SK-N-SH (cell line): ENCODE data around the gene FAM131C. TPM values are rescaled to one million over a fixed set of nuclear protein-coding genes. Genes with fewer than 3 reads are reported as not detected.

ENCODE experiments used
- CTCF ChIA-PET: fragments of 300-600, 350-600 bp; formaldehyde crosslinking; extraction: SDS; loops from one replicate; lab custom pipeline; 2021; lab: Yijun Ruan, JAX
- POLR2A ChIA-PET: fragments of 350-600 bp; sonication (Branson Sonifier 250); formaldehyde crosslinking; extraction: SDS; loops from one replicate; lab custom pipeline; 2020; ENCODE audit warnings: antibody characterized with exemption, inconsistent platforms; lab: Yijun Ruan, JAX
- DNase-seq: peaks from one replicate; pipeline ENCODE4 v3.0.0; 2012
- H2AFZ ChIP-seq: fragments of 200-600 bp; sonication (generic); 2 replicates; pipeline ENCODE4 v1.8.1; 2016; ENCODE audit warnings: antibody characterized with exemption, mild to moderate bottlenecking, low read depth
- H3F3A ChIP-seq: fragments of 200-600 bp; sonication (generic); replicated peaks from 2 replicates; pipeline ENCODE3; 2016; ENCODE audit warnings: antibody characterized with exemption, mild to moderate bottlenecking; ENCODE audit not compliant: insufficient read depth
- H3K27ac ChIP-seq, 2 experiments: fragments of 200-500 bp in 1 of 2; fragments of 200-600 bp in 1 of 2; sonication (Bioruptor generic) in 1 of 2; sonication (generic), shearing (Covaris generic) in 1 of 2; 2 replicates each; pipeline versions ENCODE4 v1.5.1 to v1.6.1; 2014 to 2016; ENCODE audit warnings: low read depth in 2 of 2, inconsistent platforms in 1 of 2, low read length in 1 of 2, mild to moderate bottlenecking in 1 of 2, mixed read lengths in 1 of 2
- H3K27me3 ChIP-seq: fragments of 200-600 bp; sonication (generic), shearing (Covaris generic); 2 replicates; pipeline ENCODE4 v1.6.1; 2016; ENCODE audit warnings: mixed run types; ENCODE audit not compliant: insufficient read depth
- H3K36me3 ChIP-seq, 2 experiments: fragments of 200-500 bp in 1 of 2; fragments of 200-600 bp in 1 of 2; sonication (Bioruptor generic) in 1 of 2; sonication (generic) in 1 of 2; replicated peaks in 1 of 2; 2 replicates each; pipeline versions ENCODE3 to v1.5.1; 2014 to 2016; ENCODE audit warnings: low read length in 1 of 2, mild to moderate bottlenecking in 1 of 2; ENCODE audit not compliant: insufficient read depth in 2 of 2, control insufficient read depth in 1 of 2
- H3K4me1 ChIP-seq, 2 experiments: fragments of 200-500 bp in 1 of 2; fragments of 200-600 bp in 1 of 2; sonication (Bioruptor generic) in 1 of 2; sonication (generic), shearing (Covaris generic) in 1 of 2; 2 replicates each; pipeline versions ENCODE4 v1.5.1 to v1.6.1; 2014 to 2016; ENCODE audit warnings: low read depth in 1 of 2, low read length in 1 of 2, mixed run types in 1 of 2; ENCODE audit not compliant: insufficient read depth in 2 of 2, control insufficient read depth in 1 of 2
- H3K4me2 ChIP-seq: fragments of 200-600 bp; sonication (generic), shearing (Covaris generic); 2 replicates; pipeline ENCODE4 v1.6.1; 2017; ENCODE audit warnings: mixed run types
- H3K4me3 ChIP-seq, 2 experiments: fragments of 200-500 bp in 1 of 2; fragments of 200-600 bp in 1 of 2; sonication (Bioruptor generic) in 1 of 2; sonication (generic), shearing (Covaris generic) in 1 of 2; 2 replicates each; pipeline versions ENCODE4 v1.5.1 to v1.8.1; 2014 to 2016; ENCODE audit warnings: low read depth in 2 of 2, inconsistent platforms in 1 of 2, low read length in 1 of 2, mild to moderate bottlenecking in 1 of 2, mixed read lengths in 1 of 2, moderate library complexity in 1 of 2
- H3K79me2 ChIP-seq: fragments of 200-600 bp; sonication (generic); 2 replicates; pipeline ENCODE4 v1.8.1; 2017; ENCODE audit warnings: mild to moderate bottlenecking; ENCODE audit not compliant: insufficient read depth
- H3K9ac ChIP-seq: fragments of 200-600 bp; sonication (generic); 2 replicates; pipeline ENCODE4 v1.6.1; 2017; ENCODE audit warnings: mixed run types
- H3K9me2 ChIP-seq: fragments of 200-600 bp; sonication (generic); 2 replicates; pipeline ENCODE4 v1.6.1; 2017; ENCODE audit warnings: mixed run types
- H3K9me3 ChIP-seq: fragments of 200-600 bp; sonication (generic); 2 replicates; pipeline ENCODE4 v1.6.1; 2017; ENCODE audit warnings: mixed run types, mild to moderate bottlenecking, moderate library complexity
- H4K20me1 ChIP-seq: fragments of 200-600 bp; sonication (generic); 2 replicates; pipeline ENCODE4 v1.6.1; 2017; ENCODE audit warnings: mild to moderate bottlenecking, mixed run types; ENCODE audit not compliant: insufficient read depth
- CHD2 ChIP-seq: fragments of 150-350 bp; IDR thresholded peaks from 2 replicates; pipeline ENCODE4 v1.6.1; 2018; ENCODE audit warnings: low read length; ENCODE audit not compliant: partially characterized antibody
- ELF1 ChIP-seq: IDR thresholded peaks from 2 replicates; pipeline ENCODE4 v1.4.0; 2012
- EP300 ChIP-seq, 2 experiments: IDR thresholded peaks; 2 replicates each; pipeline versions ENCODE4 v1.4.0 to v1.6.1; 2012; ENCODE audit warnings: borderline replicate concordance in 1 of 2, low read depth in 1 of 2, low read length in 1 of 2
- EZH2phosphoT487 ChIP-seq: fragments of 200-600 bp; sonication (generic); IDR thresholded peaks from 2 replicates; pipeline ENCODE4 v1.6.1; 2017; ENCODE audit warnings: low read depth, mixed run types, mild to moderate bottlenecking, antibody characterized with exemption, moderate library complexity, borderline replicate concordance
- FOSL2 ChIP-seq: IDR thresholded peaks from 2 replicates; pipeline ENCODE4 v1.4.0; 2012; ENCODE audit warnings: low read depth, mild to moderate bottlenecking, moderate library complexity, borderline replicate concordance
- FOXJ3 ChIP-seq: sonication (generic); formaldehyde crosslinking; IDR thresholded peaks from 2 replicates; pipeline ENCODE4 v1.5.1; 2020; ENCODE audit warnings: mild to moderate bottlenecking, missing genetic modification reagents
- FOXM1 ChIP-seq: IDR thresholded peaks from 2 replicates; pipeline ENCODE4 v1.4.0; 2012; ENCODE audit warnings: low read depth, mild to moderate bottlenecking
- IRF3 ChIP-seq: fragments of 150-350 bp; IDR thresholded peaks from 2 replicates; pipeline ENCODE4 v1.6.1; 2016; ENCODE audit warnings: mild to moderate bottlenecking, low read depth, low read length
- NRF1 ChIP-seq: IDR thresholded peaks from 2 replicates; pipeline ENCODE4 v1.6.1; 2012; ENCODE audit warnings: low read depth, mild to moderate bottlenecking, low read length
- PBX3 ChIP-seq: IDR thresholded peaks from 2 replicates; pipeline ENCODE4; 2012
- POLR2AphosphoS5 ChIP-seq: IDR thresholded peaks from 2 replicates; pipeline ENCODE4 v1.6.1; 2012; ENCODE audit warnings: low read depth, low read length
- RAD21 ChIP-seq: IDR thresholded peaks from 2 replicates; pipeline ENCODE4 v1.6.1; 2012; ENCODE audit warnings: mild to moderate bottlenecking, low read length
- RCOR1 ChIP-seq: fragments of 150-350 bp; IDR thresholded peaks from 2 replicates; pipeline ENCODE4 v1.6.1; 2017; ENCODE audit warnings: antibody characterized with exemption, low read length
- RXRA ChIP-seq: IDR thresholded peaks from 2 replicates; pipeline ENCODE4 v1.4.0; 2012; ENCODE audit warnings: low read depth, mild to moderate bottlenecking, borderline replicate concordance
- SIN3A ChIP-seq: IDR thresholded peaks from 2 replicates; pipeline ENCODE4 v1.6.1; 2012; ENCODE audit warnings: low read depth, mild to moderate bottlenecking, low read length, moderate library complexity, borderline replicate concordance
- SMC3 ChIP-seq: IDR thresholded peaks from 2 replicates; pipeline ENCODE4 v1.6.1; 2012; ENCODE audit warnings: low read depth, low read length, improper control_type of control experiment
- TCF12 ChIP-seq: IDR thresholded peaks from 2 replicates; pipeline ENCODE4 v1.4.0; 2012
- YY1 ChIP-seq: IDR thresholded peaks from 2 replicates; pipeline ENCODE4 v1.4.0; 2012; ENCODE audit warnings: low read depth, mild to moderate bottlenecking
- WGBS: methylation state at CpG from one replicate; pipeline ENCODE4 v1.1.6; 2017; ENCODE audit warnings: low lambda C conversion rate; 5-methylcytosine and 5-hydroxymethylcytosine counted together
- polyA plus RNA-seq, 3 experiments: library from polyadenylated mRNA; depleted of rRNA; stranded (reverse); fragments of >200 nt; gene quantifications; 2 replicates each; pipeline ENCODE4 v1.2.3, GENCODE V29; 2012

The FAM131C gene
- polyA plus RNA-seq, 1 of the 3 experiments (the other 2 are of a cell fraction) = 1.6 TPM

- no peak overlapping the region for H3K4me3 ChIP-seq
- no peaks in the 10 kb centered on the region for H4K20me1 ChIP-seq
- H3F3A ChIP-seq = peaks cover 11% of the 10 kb centered on the region
- ChIA-PET POLR2A (no interaction called here), CTCF (interaction anchor here (0.9 to 2.0 kb wide), 3 partner anchors 16 to 37 kb away, joined by 3 to 8 read pairs (median 6); no protein-coding TSS in a partner anchor)
- no peaks in the 10 kb centered on the region for H3K27me3 ChIP-seq
- no peaks in the 10 kb centered on the region for H3K79me2 ChIP-seq
- H3K27ac ChIP-seq = no peak overlapping the region
- H3K36me3 ChIP-seq = no peaks in the 10 kb centered on the region
- no peak overlapping the region for H2AFZ ChIP-seq
- H3K4me2 ChIP-seq = no peak overlapping the region
- no peaks in the 10 kb centered on the region for H3K9me2 ChIP-seq
- H3K4me1 ChIP-seq = peaks cover 17 to 24% of the 10 kb centered on the region in 2 experiments; a peak in 3 of 4 replicates
- no peak for DNase-seq
- no peaks in the 10 kb centered on the region for H3K9me3 ChIP-seq
- H3K9ac ChIP-seq = no peak overlapping the region
- TF ChIP-seq EZH2phosphoT487 = no peak
- WGBS = 94% methylated on average over 15 of the region's 23 CpGs
These were observed 41.3 kb upstream of the FAM131C start for GRCh38 chr1:16114527-16115467.

GRCh38 chr1:16112596-16113555 is 39.4 kb upstream of the FAM131C start:
- peaks cover 8% of the 10 kb centered on the region for H3F3A ChIP-seq
- no peaks in the 10 kb centered on the region for H3K27me3 ChIP-seq
- H3K9me2 ChIP-seq = no peaks in the 10 kb centered on the region
- H2AFZ ChIP-seq = peak overlapping the region; percentile 47; the same call in 1 of the 2 replicates
- DNase-seq = peak; percentile 60
- H3K79me2 ChIP-seq = no peaks in the 10 kb centered on the region
- peaks cover 17 to 24% of the 10 kb centered on the region in 2 experiments; a peak in 3 of 4 replicates for H3K4me1 ChIP-seq
- no peak for TF ChIP-seq CHD2
- no peak for TF ChIP-seq YY1
- TF ChIP-seq FOXJ3 (CRISPR knock-in tag) = no peak
- no peak for TF ChIP-seq RAD21
- no peak for TF ChIP-seq PBX3
- TF ChIP-seq FOXM1 = no peak
- TF ChIP-seq SIN3A = no peak
- no peak for TF ChIP-seq POLR2AphosphoS5
- no peak for TF ChIP-seq SMC3
- peak; percentile 54 for TF ChIP-seq TCF12
- TF ChIP-seq EP300 (IDR thresholded peaks at IDR 0.05; ENCODE audit: borderline replicate concordance in 1 of 2, low read depth in 1 of 2, low read length in 1 of 2) = no peak; a peak in 1 of 4 replicates
- peak; percentile 97 for TF ChIP-seq RXRA
- no peak for TF ChIP-seq FOSL2
- no peak for TF ChIP-seq ELF1
- no peak for TF ChIP-seq NRF1
- TF ChIP-seq IRF3 = no peak
- no peak for TF ChIP-seq RCOR1
- H3K36me3 ChIP-seq = no peaks in the 10 kb centered on the region
- no peaks in the 10 kb centered on the region for H4K20me1 ChIP-seq
- CTCF ChIA-PET = interaction anchor here (1.5 to 2.2 kb wide), 3 partner anchors 31 to 76 kb away, joined by 4 to 13 read pairs (median 9); no protein-coding TSS in a partner anchor
- H3K4me2 ChIP-seq = peak overlapping the region; percentile 59; the same call in 1 of the 2 replicates
- POLR2A ChIA-PET = no interaction called here
- no peak overlapping the region; a peak in 1 of 4 replicates for H3K4me3 ChIP-seq
- H3K27ac ChIP-seq = peak overlapping the region; percentile 3 to 42; a peak in 2 of 4 replicates
- H3K9ac ChIP-seq = peak overlapping the region; percentile 30; the same call in 1 of the 2 replicates
- no peaks in the 10 kb centered on the region for H3K9me3 ChIP-seq
- WGBS = 72% methylated on average over 6 of the region's 14 CpGs
